GOT3 (cell line): Measurements from ENCODE around the gene AKR1A1.

Experiments
- DNase-seq: peaks from one replicate; lab custom pipeline; 2025; ENCODE audit warnings: mixed read lengths; lab: John Stamatoyannopoulos, UW

AKR1A1 gene

GRCh38 chr1:45617618-45618017, 67.0 kb downstream of the AKR1A1 start:
- DNase-seq = no peak

DNA sequence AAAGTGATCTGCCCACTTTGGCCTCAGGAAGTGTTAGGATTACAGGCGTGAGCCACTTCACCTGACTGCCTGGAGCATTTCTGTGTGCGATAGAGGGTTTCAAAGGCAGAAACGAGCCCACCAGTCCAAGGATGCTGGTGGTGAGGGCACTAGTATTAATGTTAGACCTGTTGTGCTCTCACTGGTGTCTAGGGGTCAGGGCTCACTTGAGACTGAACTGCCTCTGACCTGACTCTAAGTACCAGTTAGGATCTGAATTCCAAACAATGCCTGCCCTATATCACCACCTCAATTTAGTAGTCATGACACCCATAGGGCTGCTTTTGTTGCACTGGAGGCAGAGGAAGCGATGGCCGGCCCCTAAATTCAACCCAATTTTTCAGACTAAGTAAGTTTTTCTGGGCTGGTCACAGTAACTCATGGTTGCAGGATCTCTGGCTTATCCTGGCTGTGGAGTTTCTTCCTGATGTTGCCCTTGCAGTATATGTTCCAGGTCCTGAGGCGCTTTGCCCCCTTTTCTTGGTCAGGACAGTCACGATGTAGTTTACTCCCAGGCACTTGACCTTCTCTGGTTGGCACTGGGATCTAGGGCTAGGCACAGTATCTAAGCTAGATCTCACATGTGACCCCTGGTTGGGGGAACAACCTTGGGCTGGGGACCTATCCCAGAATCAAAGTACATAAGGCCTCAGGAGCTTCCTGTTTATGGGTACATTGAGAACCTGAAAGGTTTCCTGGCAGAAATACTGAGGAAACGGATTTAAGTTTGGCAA, 68.7 kb downstream of the AKR1A1 start:
- no peak for DNase-seq
